Activated CD4-positive, alpha-beta T cell treated with anti-CD3 and anti-CD28 coated beads for 36 hours (primary cell): ENCODE measurements around the gene DNAL1. TPM values are rescaled to one million over a fixed set of nuclear protein-coding genes. Genes with fewer than 3 reads are reported as not detected.

Experiments used
- ATAC-seq: fragments of 200-7000 bp; cut with Tn5 transposase; one replicate; pipeline ENCODE4 v1.10.0; 2021; ENCODE audit warnings: mild to moderate bottlenecking, moderate library complexity
- CTCF ChIA-PET: fragments of 350-600 bp; sonication (Branson Sonifier 250); formaldehyde crosslinking; loops from one replicate; lab custom pipeline; 2021; ENCODE audit warnings: antibody characterized with exemption; lab: Charles Lee
- POLR2A ChIA-PET: fragments of 350-600 bp; sonication (Branson Sonifier 250); formaldehyde crosslinking; loops from one replicate; lab custom pipeline; 2021; ENCODE audit warnings: antibody characterized with exemption, inconsistent platforms; lab: Charles Lee
- DNase-seq: peaks from one replicate; pipeline ENCODE4 v3.0.0-alpha.2; 2020
- H3K27ac Mint-ChIP-seq: one replicate; pipeline ENCODE4 v1.8.0; 2021; ENCODE audit warnings: mixed read lengths
- H3K27me3 Mint-ChIP-seq: one replicate; pipeline ENCODE4 v1.8.0; 2021; ENCODE audit warnings: mixed read lengths
- H3K36me3 Mint-ChIP-seq: one replicate; pipeline ENCODE4 v1.8.0; 2021; ENCODE audit warnings: low read depth, mixed read lengths
- H3K4me1 Mint-ChIP-seq: one replicate; pipeline ENCODE4 v1.8.0; 2021; ENCODE audit warnings: mixed read lengths
- H3K4me3 Mint-ChIP-seq: one replicate; pipeline ENCODE4 v1.8.0; 2021; ENCODE audit warnings: mild to moderate bottlenecking, moderate library complexity, mixed read lengths
- H3K9me3 Mint-ChIP-seq: one replicate; pipeline ENCODE4 v1.8.0; 2021; ENCODE audit warnings: low read depth, mixed read lengths
- intact Hi-C, 2 experiments: fragments of 100-400 bp; cut with DNase I in 1 of 2; cut with micrococcal nuclease in 1 of 2; formaldehyde crosslinking; loops; one replicate each; pipeline versions ENCODE4 v1.14.2 to v1.15.1; 2022 to 2024; cut with DNase I, micrococcal nuclease
- total RNA-seq, 2 experiments: library from RNA; stranded (reverse); gene quantifications; one replicate each; pipeline ENCODE4 v1.2.3, GENCODE V29; 2021

Gene DNAL1
- total RNA-seq, 2 experiments from 2014 or later = 3.7 to 6.8 TPM

DNA sequence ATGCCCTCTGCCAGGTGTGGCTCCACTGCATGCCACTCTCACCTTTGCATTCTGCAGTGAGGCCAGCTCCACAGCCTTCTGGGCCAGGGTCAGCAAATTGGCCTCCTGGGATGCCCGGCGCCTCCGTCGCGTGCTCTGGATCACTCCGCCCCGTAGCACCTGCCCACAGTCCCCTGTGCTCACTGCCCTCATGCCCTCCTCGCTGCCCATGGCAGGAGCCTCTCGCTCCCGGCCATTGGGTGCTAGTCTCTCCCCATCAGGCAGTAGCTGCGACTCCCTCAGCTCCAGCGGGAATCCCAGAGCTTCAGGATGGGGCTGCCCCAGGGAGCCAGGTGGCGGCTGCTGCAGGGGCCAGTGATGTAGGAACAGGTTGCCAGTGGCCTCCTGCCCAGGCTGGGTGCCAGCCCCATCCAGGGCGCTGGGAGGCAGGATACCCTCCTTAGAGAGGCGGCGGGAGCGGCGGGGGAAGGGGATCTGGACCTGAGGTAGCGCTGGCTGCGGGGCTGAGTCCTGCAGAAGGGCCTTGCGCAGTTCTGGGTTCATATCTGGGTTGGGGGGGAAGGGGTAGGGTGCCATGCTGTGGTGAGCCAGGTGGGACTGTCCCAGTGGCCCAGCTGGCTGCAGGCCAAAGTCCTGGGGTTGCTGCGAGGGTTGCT, 93.9 kb downstream of the DNAL1 start:
- no peak for DNase-seq

DNA sequence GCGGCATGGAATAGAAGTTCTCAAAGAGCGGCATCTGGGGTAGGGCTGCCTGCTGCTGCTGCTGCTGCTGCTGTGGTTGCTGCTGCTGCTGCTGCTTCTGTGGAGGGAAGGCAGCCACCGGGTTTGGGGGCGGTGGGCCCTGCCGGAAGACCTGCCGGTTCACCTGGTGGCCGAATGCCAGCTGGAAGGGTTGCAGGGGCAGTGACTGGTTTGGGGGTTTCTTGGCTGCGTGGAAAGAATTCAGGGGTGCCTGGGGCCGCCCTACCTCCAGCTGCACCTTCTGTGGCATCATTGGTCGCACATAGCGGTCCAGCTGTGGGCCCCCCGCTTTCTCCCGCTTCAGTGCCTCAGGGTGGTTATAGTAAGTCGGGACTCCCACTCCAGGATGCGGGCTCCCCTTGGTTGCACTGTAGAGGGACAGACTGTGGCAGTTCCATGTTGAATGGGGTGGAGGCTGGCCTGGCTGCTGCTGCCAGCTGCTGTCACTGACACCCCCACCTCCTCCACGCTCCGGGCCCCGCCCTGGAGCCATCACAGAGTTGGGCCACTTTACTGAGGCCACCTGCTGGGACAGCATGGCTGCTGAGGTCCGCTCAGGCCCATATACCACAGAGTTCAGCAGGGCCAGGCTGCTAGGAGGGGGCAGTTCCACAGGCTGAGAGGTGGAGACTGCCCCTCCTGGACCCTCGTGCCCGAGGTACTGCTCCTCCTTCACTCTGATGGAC, 94.5 kb downstream of the DNAL1 start:
- CTCF ChIA-PET = interaction anchor here (7.9 kb wide), 1 partner anchor 16 kb away, joined by 116 read pairs; a partner anchor contains a TSS
- intact Hi-C loops = no loop called here
- DNase-seq (no peak), ATAC-seq (no peak)
- peaks cover 38% of the 10 kb centered on the region for H3K36me3 Mint-ChIP-seq
- no peak overlapping the region for H3K27ac Mint-ChIP-seq
- peaks cover 44% of the 10 kb centered on the region for H3K4me1 Mint-ChIP-seq
- no peak overlapping the region for H3K4me3 Mint-ChIP-seq
- H3K9me3 Mint-ChIP-seq = no peaks in the 10 kb centered on the region
- POLR2A ChIA-PET = no interaction called here
- no peaks in the 10 kb centered on the region for H3K27me3 Mint-ChIP-seq

More for the DNA sequence above, 93.9 kb downstream of the DNAL1 start:
- no peak overlapping the region for H3K4me3 Mint-ChIP-seq
- ChIA-PET POLR2A (no interaction called here), CTCF (no interaction called here)
- intact Hi-C loops = no loop called here
- no peak for ATAC-seq
- peaks cover 42% of the 10 kb centered on the region for H3K36me3 Mint-ChIP-seq
- H3K27me3 Mint-ChIP-seq = no peaks in the 10 kb centered on the region
- H3K4me1 Mint-ChIP-seq = peaks cover 37% of the 10 kb centered on the region
- H3K9me3 Mint-ChIP-seq = no peaks in the 10 kb centered on the region
- H3K27ac Mint-ChIP-seq = no peak overlapping the region

DNA sequence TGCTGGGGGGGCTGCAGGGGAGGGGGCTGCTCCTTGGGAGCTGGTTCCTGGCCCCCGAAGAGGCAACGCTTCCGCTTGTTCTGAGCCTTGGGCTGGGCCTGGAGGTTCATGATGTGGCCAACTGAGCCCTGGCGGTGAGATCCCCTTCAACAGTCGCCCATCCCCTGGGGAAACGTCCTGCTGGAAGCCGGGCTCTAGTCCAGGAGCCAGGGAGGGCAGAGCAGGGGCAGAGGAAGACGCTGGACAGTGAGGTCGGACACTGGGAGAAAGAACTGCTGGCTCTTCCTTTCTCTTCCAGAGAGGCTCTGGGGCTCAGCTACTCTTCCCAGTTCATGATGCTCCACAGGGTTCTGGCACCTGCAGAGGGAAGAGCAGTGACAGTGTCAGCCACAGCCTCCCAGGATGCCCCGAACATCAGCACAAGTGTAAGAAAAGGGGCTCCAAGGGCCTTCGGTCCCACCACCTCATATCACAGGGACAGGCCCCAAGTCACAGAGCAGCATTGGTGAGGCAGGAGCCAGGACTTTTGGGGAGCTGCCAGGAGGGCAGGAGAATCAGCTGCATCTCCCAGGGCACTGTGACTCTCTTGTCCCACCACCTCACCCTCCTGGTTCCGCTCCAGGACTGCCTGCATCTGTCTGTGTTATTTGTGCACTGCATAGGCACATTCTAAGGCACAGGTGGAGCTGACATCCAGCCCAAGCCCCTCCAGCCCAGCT, 95.3 kb downstream of the DNAL1 start:
- intact Hi-C loops = loop anchor here (5.0 to 10.0 kb wide), 3 partner anchors 87 to 345 kb away; partner anchors contain the start of genes ALDH6A1 (in 1 of the 2), LIN52 (in 1 of the 2) and ZNF410 (in 1 of the 2)
- POLR2A ChIA-PET = interaction anchor here (1.0 kb wide), 1 partner anchor 114 kb away, joined by 3 read pairs; no protein-coding TSS in a partner anchor
- DNase-seq (no peak), ATAC-seq (no peak)
- Mint-ChIP-seq H3K27ac (no peak overlapping the region), H3K36me3 (peaks cover 31% of the 10 kb centered on the region), H3K4me1 (peaks cover 52% of the 10 kb centered on the region), H3K27me3 (no peaks in the 10 kb centered on the region), H3K4me3 (no peak overlapping the region), H3K9me3 (no peaks in the 10 kb centered on the region)
- CTCF ChIA-PET = interaction anchor here (1.7 to 10.6 kb wide), 3 partner anchors 10 to 45 kb away, joined by 8 to 116 read pairs (median 90); a partner anchor contains a TSS

GRCh38 chr14:73740618-73741326, 96.0 kb downstream of the DNAL1 start:
- intact Hi-C loops = loop anchor here (1.0 to 10.0 kb wide), 5 partner anchors 16 to 344 kb away; partner anchors contain the start of genes ALDH6A1 (in 1 of the 2), LIN52 (in 1 of the 2) and ZNF410 (in 1 of the 2)
- Mint-ChIP-seq H3K27me3 (no peaks in the 10 kb centered on the region), H3K9me3 (no peaks in the 10 kb centered on the region), H3K4me1 (peaks cover 59% of the 10 kb centered on the region), H3K27ac (peak overlapping the region; percentile 82), H3K4me3 (peak overlapping the region; percentile 66), H3K36me3 (peaks cover 27% of the 10 kb centered on the region)
- ChIA-PET CTCF (interaction anchor here (1.1 to 10.6 kb wide), 10 partner anchors 11 to 110 kb away, joined by 3 to 116 read pairs (median 6); partner anchors contain the start of gene PTGR2), POLR2A (interaction anchor here (0.7 to 2.2 kb wide), 7 partner anchors 9 to 113 kb away, joined by 3 to 9 read pairs (median 4); partner anchors contain the start of gene PNMA1)
- ATAC-seq (no peak), DNase-seq (no peak)

DNA sequence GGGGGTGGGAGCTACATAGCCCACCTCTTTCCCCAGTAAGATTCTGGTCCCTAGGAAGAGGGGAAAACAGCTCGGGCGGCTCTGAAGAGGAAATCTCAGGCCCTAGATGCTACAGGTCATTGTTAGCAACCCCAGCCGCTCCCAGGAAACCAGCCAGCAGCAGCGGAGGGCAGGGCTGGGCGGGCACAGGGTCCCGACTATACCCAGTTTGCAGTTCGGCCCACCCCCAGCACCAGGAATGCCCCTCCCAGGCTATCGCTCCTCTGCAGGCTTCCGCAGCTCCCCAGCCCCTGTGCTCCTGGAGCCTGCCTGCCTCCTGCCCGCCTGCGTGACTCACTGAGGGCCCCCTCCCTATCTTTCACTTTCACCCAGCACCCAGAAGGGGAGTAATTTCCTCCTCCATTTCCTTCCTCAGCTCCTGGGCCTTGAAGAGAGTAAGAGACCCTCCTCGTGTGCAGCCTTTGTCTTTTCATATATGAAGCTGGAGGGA, 96.6 kb downstream of the DNAL1 start:
- Mint-ChIP-seq H3K36me3 (peaks cover 25% of the 10 kb centered on the region), H3K4me3 (peak overlapping the region; percentile 66), H3K4me1 (peaks cover 65% of the 10 kb centered on the region), H3K27ac (peak overlapping the region; percentile 82), H3K27me3 (no peaks in the 10 kb centered on the region), H3K9me3 (no peaks in the 10 kb centered on the region)
- ChIA-PET CTCF (interaction anchor here (0.8 to 10.6 kb wide), 13 partner anchors 11 to 110 kb away, joined by 3 to 116 read pairs (median 6); partner anchors contain the start of gene PTGR2), POLR2A (interaction anchor here (0.7 to 2.2 kb wide), 7 partner anchors 9 to 44 kb away, joined by 4 to 9 read pairs (median 5); partner anchors contain the start of gene PNMA1)
- ATAC-seq (peak; percentile 80), DNase-seq (peak; percentile 85)
- intact Hi-C loops = loop anchor here (1.0 to 10.0 kb wide), 5 partner anchors 15 to 343 kb away; partner anchors contain the start of genes ALDH6A1 (in 1 of the 2), LIN52 (in 1 of the 2) and ZNF410 (in 1 of the 2)

GRCh38 chr14:73741876-73742519, 97.2 kb downstream of the DNAL1 start:
- peaks cover 21% of the 10 kb centered on the region for H3K36me3 Mint-ChIP-seq
- ATAC-seq = peak; percentile 31

GRCh38 chr14:73742520-73743238, 97.9 kb downstream of the DNAL1 start:
- Mint-ChIP-seq H3K27me3 (no peaks in the 10 kb centered on the region), H3K36me3 (peaks cover 21% of the 10 kb centered on the region), H3K9me3 (no peaks in the 10 kb centered on the region), H3K4me1 (peaks cover 78% of the 10 kb centered on the region), H3K27ac (peak overlapping the region; percentile 82), H3K4me3 (peak overlapping the region; percentile 66)
- DNase-seq (peak; percentile 46), ATAC-seq (peak; percentile 20)
- POLR2A ChIA-PET = interaction anchor here (1.4 to 2.2 kb wide), 7 partner anchors 12 to 29 kb away, joined by 3 to 9 read pairs (median 5); partner anchors contain the start of gene PNMA1
- intact Hi-C loops = loop anchor here (1.0 to 10.0 kb wide), 5 partner anchors 12 to 342 kb away; partner anchors contain the start of genes ALDH6A1 (in 1 of the 2), LIN52 (in 1 of the 2) and ZNF410 (in 1 of the 2)
- CTCF ChIA-PET = interaction anchor here (0.9 to 10.6 kb wide), 12 partner anchors 12 to 279 kb away, joined by 3 to 116 read pairs (median 6); partner anchors contain the start of gene PTGR2

More at GRCh38 chr14:73741876-73742519, 97.2 kb downstream of the DNAL1 start:
- Mint-ChIP-seq H3K4me3 (peak overlapping the region; percentile 66), H3K27ac (peak overlapping the region; percentile 82), H3K9me3 (no peaks in the 10 kb centered on the region), H3K4me1 (peaks cover 71% of the 10 kb centered on the region), H3K27me3 (no peaks in the 10 kb centered on the region)
- CTCF ChIA-PET = interaction anchor here (0.8 to 10.6 kb wide), 13 partner anchors 12 to 172 kb away, joined by 3 to 116 read pairs (median 6); partner anchors contain the start of gene PTGR2
- POLR2A ChIA-PET = interaction anchor here (0.7 to 2.2 kb wide), 8 partner anchors 8 to 44 kb away, joined by 3 to 9 read pairs (median 4); partner anchors contain the start of gene PNMA1
- peak; percentile 61 for DNase-seq
- intact Hi-C loops = loop anchor here (1.0 to 10.0 kb wide), 7 partner anchors 12 to 343 kb away; partner anchors contain the start of genes ALDH6A1 (in 1 of the 2), LIN52 (in 1 of the 2) and ZNF410 (in 1 of the 2)

- no peaks in the 10 kb centered on the region for H3K9me3 Mint-ChIP-seq
- peaks cover 86% of the 10 kb centered on the region for H3K4me1 Mint-ChIP-seq
- peak overlapping the region; percentile 82 for H3K27ac Mint-ChIP-seq
- ATAC-seq (peak; percentile 39), DNase-seq (peak; percentile 79)
- H3K27me3 Mint-ChIP-seq = no peaks in the 10 kb centered on the region
- H3K36me3 Mint-ChIP-seq = peaks cover 19% of the 10 kb centered on the region
- intact Hi-C loops = loop anchor here (5.0 to 10.0 kb wide), 3 partner anchors 84 to 341 kb away; partner anchors contain the start of genes ALDH6A1 (in 1 of the 2), LIN52 (in 1 of the 2) and ZNF410 (in 1 of the 2)
- peak overlapping the region; percentile 66 for H3K4me3 Mint-ChIP-seq
- CTCF ChIA-PET = interaction anchor here (0.7 to 10.6 kb wide), 13 partner anchors 12 to 699 kb away, joined by 3 to 116 read pairs (median 3); a partner anchor contains a TSS
- POLR2A ChIA-PET = interaction anchor here (1.4 to 2.2 kb wide), 4 partner anchors 13 to 17 kb away, joined by 3 to 9 read pairs (median 6); a partner anchor contains a TSS
These were observed 98.7 kb downstream of the DNAL1 start for GRCh38 chr14:73743431-73743931.
